Measurements from ENCODE around the gene TTC21A.
A peak's percentile ranks its signal among the peaks of the same experiment; 100 is the strongest.

Gene TTC21A

GRCh38 chr3:39103791-39104552, 3.5 kb upstream of the TTC21A start:
- TF ChIP-seq POLR2A (IDR thresholded peaks at IDR 0.05; ENCODE audit: low read depth, low read length) = no peak
- FAIRE-seq = no peak
- no peak for DNase-seq (ENCODE audit: insufficient read length, low spot score)

DNA sequence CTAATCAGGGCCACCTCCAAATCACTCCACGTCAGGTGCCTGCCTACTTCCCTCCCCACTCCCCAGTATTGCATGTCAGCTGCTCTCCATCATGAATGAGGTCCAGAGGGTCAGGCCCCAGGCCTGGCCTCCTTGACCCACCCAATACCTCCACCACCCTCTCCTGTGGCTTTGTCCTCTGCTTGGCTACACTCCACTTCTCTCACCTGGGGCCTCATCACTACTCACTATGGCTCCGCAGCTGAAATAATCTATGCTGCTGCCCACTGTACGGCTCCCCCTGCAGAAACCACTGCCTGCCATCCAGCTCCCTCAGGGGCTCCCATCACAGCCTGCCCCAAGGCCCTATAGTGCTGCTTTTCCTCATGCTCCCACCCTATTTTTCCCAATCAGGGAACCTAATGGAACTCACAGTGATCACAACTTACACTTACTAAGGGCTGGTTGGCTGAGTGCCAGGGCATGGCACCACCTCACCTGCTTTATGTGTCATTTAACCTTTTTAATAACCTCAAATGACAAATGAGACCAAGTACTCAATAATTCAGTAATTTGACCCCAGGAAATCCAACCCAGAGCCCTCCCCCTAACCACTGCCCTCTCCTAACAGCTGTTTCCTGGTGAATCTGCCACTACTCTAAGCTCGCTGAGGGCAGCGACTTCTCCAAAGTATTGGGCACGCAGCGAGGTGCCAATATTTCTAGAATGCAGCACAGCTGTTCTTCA, 2.4 kb upstream of the TTC21A start:
- no peak for DNase-seq (ENCODE audit: insufficient read length, low spot score)

GRCh38 chr3:39105687-39106063, 1.8 kb upstream of the TTC21A start:
- FAIRE-seq (no peak), DNase-seq (ENCODE audit: insufficient read length, low spot score) (no peak)
- TF ChIP-seq POLR2A (IDR thresholded peaks at IDR 0.05; ENCODE audit: low read depth, low read length) = no peak

More for the DNA sequence above, 2.4 kb upstream of the TTC21A start:
- no peak for FAIRE-seq
- no peak for TF ChIP-seq POLR2A (IDR thresholded peaks at IDR 0.05; ENCODE audit: low read depth, low read length)

DNA sequence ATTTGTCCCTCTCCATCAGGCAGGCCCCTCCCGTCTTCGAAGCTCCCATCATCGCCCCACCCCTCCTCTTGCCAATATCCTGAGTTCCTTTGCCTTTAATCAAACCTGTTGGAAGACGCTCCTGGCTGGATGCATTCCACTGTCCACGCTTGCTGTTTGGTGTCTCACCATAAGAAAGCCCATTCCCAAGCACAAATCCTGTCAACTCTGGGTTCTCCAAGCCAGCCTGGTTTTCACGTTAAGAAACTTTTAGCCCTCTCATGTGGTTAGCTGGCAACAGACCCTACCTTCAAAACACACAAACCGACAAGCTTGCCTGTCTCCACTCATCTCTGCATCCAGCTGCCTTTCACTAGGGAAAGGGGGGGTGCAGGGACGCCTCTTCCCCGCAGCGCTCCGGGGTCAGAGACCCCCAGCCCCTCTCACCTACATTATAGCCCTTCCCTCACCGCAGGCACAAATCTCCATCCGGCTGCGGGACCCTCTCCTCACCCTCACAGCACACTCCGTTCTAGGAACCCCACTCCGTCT, 1.1 kb upstream of the TTC21A start:
- FAIRE-seq = no peak
- TF ChIP-seq POLR2A (IDR thresholded peaks at IDR 0.05; ENCODE audit: low read depth, low read length) = no peak
- DNase-seq (ENCODE audit: insufficient read length, low spot score) = no peak

GRCh38 chr3:39106851-39107387, 561 bp upstream of the TTC21A start:
- no peak for TF ChIP-seq POLR2A (IDR thresholded peaks at IDR 0.05; ENCODE audit: low read depth, low read length)
- DNase-seq (ENCODE audit: insufficient read length, low spot score) (peak; percentile 72), FAIRE-seq (no peak)

GRCh38 chr3:39108200-39108710, 775 bp downstream of the TTC21A start:
- no peak for TF ChIP-seq POLR2A (IDR thresholded peaks at IDR 0.05; ENCODE audit: low read depth, low read length)
- DNase-seq (ENCODE audit: insufficient read length, low spot score) (no peak), FAIRE-seq (no peak)

GRCh38 chr3:39109086-39109485, 1.6 kb downstream of the TTC21A start:
- DNase-seq (ENCODE audit: insufficient read length, low spot score) = no peak
- no peak for FAIRE-seq
- no peak for TF ChIP-seq POLR2A (IDR thresholded peaks at IDR 0.05; ENCODE audit: low read depth, low read length)

- FAIRE-seq (no peak), DNase-seq (ENCODE audit: insufficient read length, low spot score) (no peak)
- no peak for TF ChIP-seq POLR2A (IDR thresholded peaks at IDR 0.05; ENCODE audit: low read depth, low read length)
Observed at GRCh38 chr3:39110041-39110639, 2.7 kb downstream of the TTC21A start.

GRCh38 chr3:39112113-39112512, 4.6 kb downstream of the TTC21A start:
- TF ChIP-seq POLR2A (IDR thresholded peaks at IDR 0.05; ENCODE audit: low read depth, low read length) = no peak
- FAIRE-seq (no peak), DNase-seq (ENCODE audit: insufficient read length, low spot score) (no peak)

GRCh38 chr3:39112535-39112934, 5.1 kb downstream of the TTC21A start:
- FAIRE-seq (no peak), DNase-seq (ENCODE audit: insufficient read length, low spot score) (no peak)
- TF ChIP-seq POLR2A (IDR thresholded peaks at IDR 0.05; ENCODE audit: low read depth, low read length) = no peak

DNA sequence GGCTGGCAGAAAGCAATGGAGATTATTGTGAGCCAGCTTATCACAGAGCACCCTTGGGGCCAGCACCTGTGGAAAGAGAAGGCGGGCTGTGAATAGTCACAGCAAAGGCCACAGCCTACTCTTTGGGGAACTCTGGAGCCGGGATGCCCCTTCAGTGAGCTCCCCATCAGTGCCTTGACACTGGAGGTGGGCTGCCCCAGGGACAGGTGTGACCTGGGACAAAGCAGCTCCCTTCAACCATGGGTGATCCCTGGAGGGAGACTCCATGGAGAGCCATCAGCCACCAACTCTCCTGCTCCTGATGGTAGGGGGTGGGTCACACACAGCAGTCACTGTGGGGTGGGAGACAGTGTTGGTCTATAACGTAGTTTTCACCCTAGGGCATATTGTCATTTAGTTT, 5.8 kb downstream of the TTC21A start:
- DNase-seq (ENCODE audit: insufficient read length, low spot score) = no peak
- no peak for FAIRE-seq
- TF ChIP-seq POLR2A (IDR thresholded peaks at IDR 0.05; ENCODE audit: low read depth, low read length) = no peak

GRCh38 chr3:39114456-39114855, 7.0 kb downstream of the TTC21A start:
- no peak for TF ChIP-seq POLR2A (IDR thresholded peaks at IDR 0.05; ENCODE audit: low read depth, low read length)
- FAIRE-seq = no peak
- no peak for DNase-seq (ENCODE audit: insufficient read length, low spot score)

DNA sequence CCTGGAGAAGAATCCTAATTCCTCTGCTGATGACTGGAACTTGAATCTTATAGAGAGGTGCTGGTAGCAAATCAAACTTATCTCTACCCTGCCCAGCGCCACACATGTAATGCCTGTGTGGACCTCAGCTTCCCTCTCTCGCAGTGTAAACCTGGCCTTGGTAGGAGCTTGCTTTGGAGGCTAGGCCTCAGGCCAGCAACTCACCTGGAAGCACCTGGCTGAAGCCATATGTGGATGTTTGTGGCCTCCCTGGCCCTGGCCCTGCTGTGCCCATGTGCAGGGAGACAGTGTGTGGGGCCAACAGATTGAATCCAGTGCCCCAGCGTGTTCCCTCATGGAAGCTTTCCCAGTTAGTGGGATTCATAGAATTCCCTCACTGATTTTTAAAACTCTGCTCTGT, 8.4 kb downstream of the TTC21A start:
- no peak for FAIRE-seq
- no peak for DNase-seq (ENCODE audit: insufficient read length, low spot score)
- TF ChIP-seq POLR2A (IDR thresholded peaks at IDR 0.05; ENCODE audit: low read depth, low read length) = no peak

GRCh38 chr3:39118079-39118478, 10.6 kb downstream of the TTC21A start:
- no peak for TF ChIP-seq POLR2A (IDR thresholded peaks at IDR 0.05; ENCODE audit: low read depth, low read length)
- FAIRE-seq = no peak
- no peak for DNase-seq (ENCODE audit: insufficient read length, low spot score)
